Tibial nerve (tissue), 4 donors: Measurements from ENCODE around the gene DTYMK. TPM values are rescaled to one million over a fixed set of nuclear protein-coding genes. Genes with fewer than 3 reads are reported as not detected.

ENCODE experiments used
- DNase-seq, 2 donors: peaks; one replicate each; pipeline ENCODE4 v3.0.0-alpha.2; 2019; ENCODE audit warnings: low spot score in 2 of 2
- H3K27ac ChIP-seq, 4 donors: fragments of 200-600 bp; sonication (generic) in 3 of 4; one replicate each; pipeline ENCODE4 v1.5.1; 2017 to 2019; ENCODE audit warnings: mild to moderate bottlenecking in 1 of 4
- H3K27me3 ChIP-seq, 2 donors: fragments of 200-600 bp; sonication (generic) in 1 of 2; one replicate each; pipeline versions ENCODE4 v1.5.1 to v1.6.0; 2017 to 2019
- H3K36me3 ChIP-seq, 3 donors: fragments of 200-600 bp; sonication (generic); one replicate each; pipeline ENCODE4 v1.5.1; 2018 to 2019
- H3K4me1 ChIP-seq, 4 donors: fragments of 200-600 bp; sonication (generic) in 3 of 4; one replicate each; pipeline ENCODE4 v1.5.1; 2017 to 2019
- H3K4me3 ChIP-seq, 4 donors: fragments of 200-600 bp; sonication (generic) in 3 of 4; one replicate each; pipeline ENCODE4 v1.5.1; 2017 to 2019; ENCODE audit warnings: mild to moderate bottlenecking in 1 of 4, moderate library complexity in 1 of 4
- H3K9me3 ChIP-seq, 4 donors: fragments of 200-600 bp; sonication (generic) in 3 of 4; one replicate each; pipeline ENCODE4 v1.5.1; 2017 to 2019
- CTCF ChIP-seq, 5 experiments: fragments of 200-600 bp in 3 of 5; fragments of 450-650 bp in 2 of 5; sonication (generic) in 3 of 5; IDR thresholded peaks; one replicate each; pipeline ENCODE4 v1.5.1; 2016 to 2019; ENCODE audit warnings: antibody characterized with exemption in 5 of 5, mild to moderate bottlenecking in 3 of 5, moderate library complexity in 2 of 5
- EP300 ChIP-seq, 2 donors: sonication (generic); formaldehyde crosslinking; IDR thresholded peaks; one replicate each; pipeline ENCODE4 v1.6.1; 2017; ENCODE audit warnings: antibody characterized with exemption in 2 of 2, mild to moderate bottlenecking in 1 of 2
- POLR2A ChIP-seq, 2 donors: fragments of 450-650 bp; IDR thresholded peaks; one replicate each; pipeline ENCODE4 v1.6.1; 2017; ENCODE audit warnings: antibody characterized with exemption in 2 of 2, mild to moderate bottlenecking in 2 of 2, moderate library complexity in 2 of 2
- WGBS, 2 donors: methylation state at CpG; one replicate each; pipeline ENCODE4 v1.1.5; 2018; 5-methylcytosine and 5-hydroxymethylcytosine counted together
- total RNA-seq, 4 donors: library from RNA; depleted of rRNA; stranded (reverse); fragments of >200 nt; gene quantifications; one replicate each; pipeline ENCODE4 v1.1.0, GENCODE V29; 2016

DTYMK gene
- total RNA-seq, 4 donors from 2014 or later = 20.5 to 35.4 (median 21.3) TPM

- H3K27me3 ChIP-seq = no peaks in the 10 kb centered on the region
- H3K4me3 ChIP-seq = peak within 1 kb of the TSS; percentile 75 to 96 (median 94)
- peak; percentile 55 to 67 for DNase-seq
- no peaks in the 10 kb centered on the region for H3K9me3 ChIP-seq
- WGBS, 2 donors = 0% methylated on average over 61 of the region's 123 CpGs; no CpG with 5 or more reads in 1 of the 2 donors
- H3K27ac ChIP-seq = peak within 1 kb of the TSS; percentile 96 to 100 (median 98)
- peaks cover 0 to 63% (median 28%) of the 10 kb centered on the region in 4 donors for H3K4me1 ChIP-seq
- H3K36me3 ChIP-seq = peaks cover 0 to 18% (median 0%) of the 10 kb centered on the region in 3 donors
- TF ChIP-seq EP300 (IDR thresholded peaks at IDR 0.05) (peak in 1 of 2 donors; percentile 93), CTCF (IDR thresholded peaks at IDR 0.05) (peak in 2 of 5 experiments; percentile 29 to 48), POLR2A (IDR thresholded peaks at IDR 0.05) (peak; percentile 47 to 49)
These were observed 49.4 kb downstream of the DTYMK start, which contains the start of the genes ATG4B and THAP4 for GRCh38 chr2:241637018-241637794. Gene ATG4B (plus strand): TSS chr2:241637693. CDS start chr2:241637715, 22 bp downstream. Gene THAP4 (minus strand): TSS chr2:241637158. CDS start chr2:241637017, 141 bp downstream.

GRCh38 chr2:241636182-241637017, 50.2 kb downstream of the DTYMK start:
- Histone ChIP-seq H3K27me3 (no peaks in the 10 kb centered on the region), H3K36me3 (peaks cover 0 to 24% (median 0%) of the 10 kb centered on the region in 3 donors), H3K4me1 (peaks cover 0 to 57% (median 28%) of the 10 kb centered on the region in 4 donors), H3K4me3 (peak overlapping the region; percentile 75 to 96 (median 94)), H3K9me3 (no peaks in the 10 kb centered on the region), H3K27ac (peak overlapping the region; percentile 96 to 100 (median 98))
- 1% methylated on average over 47 to 67 of the region's 97 CpGs for WGBS, 2 donors
- DNase-seq = no peak
- no peak for TF ChIP-seq EP300 (IDR thresholded peaks at IDR 0.05)

GRCh38 chr2:241635756-241636155, 50.9 kb downstream of the DTYMK start:
- TF ChIP-seq POLR2A (IDR thresholded peaks at IDR 0.05) (no peak), CTCF (IDR thresholded peaks at IDR 0.05) (no peak), EP300 (IDR thresholded peaks at IDR 0.05) (no peak)
- H3K27me3 ChIP-seq = no peaks in the 10 kb centered on the region
- DNase-seq = no peak
- peak overlapping the region in 3 of 4 donors; percentile 96 to 100 (median 99) for H3K27ac ChIP-seq
- H3K4me1 ChIP-seq = peaks cover 0 to 51% (median 28%) of the 10 kb centered on the region in 4 donors
- peaks cover 0 to 28% (median 0%) of the 10 kb centered on the region in 3 donors for H3K36me3 ChIP-seq
- no peaks in the 10 kb centered on the region for H3K9me3 ChIP-seq
- WGBS, 2 donors = 19 to 20% methylated on average over 6 of the region's 6 CpGs
- H3K4me3 ChIP-seq = peak overlapping the region; percentile 75 to 96 (median 94)

GRCh38 chr2:241633561-241633960, 53.1 kb downstream of the DTYMK start:
- no peak overlapping the region for H3K4me3 ChIP-seq
- no peak overlapping the region for H3K27ac ChIP-seq
- no peaks in the 10 kb centered on the region for H3K9me3 ChIP-seq
- 94% methylated on average over 17 of the region's 17 CpGs for WGBS, 2 donors
- TF ChIP-seq EP300 (IDR thresholded peaks at IDR 0.05) = no peak
- no peak for TF ChIP-seq POLR2A (IDR thresholded peaks at IDR 0.05)
- no peak for TF ChIP-seq CTCF (IDR thresholded peaks at IDR 0.05)
- no peak for DNase-seq
- H3K27me3 ChIP-seq = no peaks in the 10 kb centered on the region
- peaks cover 0 to 46% (median 16%) of the 10 kb centered on the region in 4 donors for H3K4me1 ChIP-seq
- peaks cover 0 to 38% (median 0%) of the 10 kb centered on the region in 3 donors for H3K36me3 ChIP-seq

- peaks cover 0 to 46% (median 0%) of the 10 kb centered on the region in 3 donors for H3K36me3 ChIP-seq
- peaks cover 0 to 47% (median 11%) of the 10 kb centered on the region in 4 donors for H3K4me1 ChIP-seq
- H3K27ac ChIP-seq = no peak overlapping the region
- H3K27me3 ChIP-seq = no peaks in the 10 kb centered on the region
- H3K9me3 ChIP-seq = no peaks in the 10 kb centered on the region
- 94 to 96% methylated on average over 31 to 38 of the region's 39 CpGs for WGBS, 2 donors
- TF ChIP-seq POLR2A (IDR thresholded peaks at IDR 0.05) (no peak), CTCF (IDR thresholded peaks at IDR 0.05) (no peak), EP300 (IDR thresholded peaks at IDR 0.05) (no peak)
- no peak for DNase-seq
- H3K4me3 ChIP-seq = no peak overlapping the region
These were observed 53.9 kb downstream of the DTYMK start for GRCh38 chr2:241632478-241633325.
